ENCODE measurements around the gene STX19.
"Not testable (repeated sequence)": the region's sequence is repeated elsewhere in the genome, so short reads cannot be mapped to it uniquely, and the experiment has no call there.

The STX19 gene

DNA sequence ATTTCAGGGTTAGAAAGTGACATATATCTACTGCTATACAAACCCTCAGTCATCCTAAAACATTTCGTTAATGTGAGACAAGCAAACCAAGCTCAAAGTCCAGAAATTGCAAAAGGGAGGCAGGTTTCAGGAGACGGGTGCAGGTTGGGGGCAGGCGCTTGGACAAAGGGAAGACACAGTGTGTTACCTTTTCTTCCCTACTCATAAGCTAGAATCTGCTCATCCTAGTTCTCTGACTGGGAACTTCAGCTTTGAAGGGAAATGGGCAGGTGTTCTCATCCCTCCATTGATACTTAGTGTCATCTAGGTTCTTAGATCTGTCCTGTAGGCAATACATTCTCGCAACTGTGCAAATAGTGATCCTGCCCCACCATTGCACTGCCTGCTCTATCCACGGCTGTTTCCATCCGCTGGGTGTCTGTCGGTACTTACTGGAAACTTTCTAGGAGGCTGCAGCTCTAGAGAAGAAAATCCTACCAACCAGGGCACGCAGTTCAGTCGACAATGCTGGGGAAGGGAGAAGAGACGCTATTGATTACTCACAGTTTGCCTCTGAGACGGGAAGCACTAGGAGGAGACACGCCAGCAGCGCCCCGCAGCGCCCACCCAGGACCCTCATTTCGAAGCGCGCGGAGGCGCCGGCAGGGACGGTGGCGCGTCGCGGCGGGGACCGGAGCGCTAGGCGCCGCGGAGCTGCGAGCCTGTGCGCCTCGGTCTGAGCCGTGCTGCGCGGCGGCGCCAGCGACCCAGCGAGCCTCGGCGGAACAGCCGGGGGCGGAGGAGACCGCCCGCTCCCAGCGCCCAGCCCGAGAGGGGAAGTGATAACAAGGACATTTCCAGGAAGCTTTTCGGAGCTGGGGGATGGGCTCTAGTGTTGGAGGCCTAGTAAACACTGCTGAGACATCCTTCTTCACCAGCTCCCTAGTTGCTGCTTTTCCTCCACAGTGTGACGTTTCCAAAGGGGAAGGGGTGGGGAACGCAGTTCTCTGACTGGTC is 55.0 kb downstream of the STX19 start, which contains the start of gene PROS1:
Gene PROS1 (minus strand): TSS at position 766 of the 996 bp plus-strand sequence. CDS start 147 bp downstream, at position 619.
- DNase-seq (ENCODE audit: low spot score), result peak; percentile 75

- DNase-seq (ENCODE audit: low spot score), result no peak
Measured at GRCh38 chr3:93969997-93970396, 58.4 kb downstream of the STX19 start.

GRCh38 chr3:93969443-93969842 is 59.0 kb downstream of the STX19 start:
- DNase-seq (ENCODE audit: low spot score), result peak; percentile 15

DNA sequence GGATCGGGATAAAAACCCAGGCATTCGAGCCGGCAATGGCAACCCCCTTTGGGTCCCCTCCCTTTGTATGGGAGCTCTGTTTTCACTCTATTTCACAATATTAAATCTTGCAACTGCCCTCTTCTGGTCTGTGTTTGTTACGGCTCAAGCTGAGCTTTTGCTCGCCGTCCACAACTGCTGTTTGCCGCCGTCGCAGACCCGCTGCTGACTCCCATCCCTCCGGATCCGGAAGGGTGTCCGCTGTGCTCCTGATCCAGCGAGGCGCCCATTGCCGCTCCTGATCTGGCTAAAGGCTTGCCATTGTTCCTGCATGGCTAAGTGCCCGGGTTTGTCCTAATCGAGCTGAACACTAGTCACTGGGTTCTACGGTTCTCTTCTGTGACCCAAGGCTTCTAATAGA is 63.3 kb downstream of the STX19 start:
- not testable (repeated sequence) for DNase-seq (ENCODE audit: low spot score)

Measured in SW480 (cell line).